ENCODE measurements around the gene TMEM200B.

- TF ChIP-seq CTCF (conservative IDR thresholded peaks at IDR 0.05 in 1 of 2, IDR thresholded peaks at IDR 0.05 in 1 of 2; ENCODE audit: extremely low read depth in 1 of 2, insufficient read depth in 1 of 2, low read depth in 1 of 2, low read length in 2 of 2) (no peak), EZH2 (IDR thresholded peaks at IDR 0.05; ENCODE audit: borderline replicate concordance, low read length) (no peak)
These were observed 4.4 kb downstream of the TMEM200B start for GRCh38 chr1:29119121-29119929.
